ENCODE results near the gene IL34. TPM values are rescaled to one million over a fixed set of nuclear protein-coding genes. Genes with fewer than 3 reads are reported as not detected.

The IL34 gene
- under 1 TPM in 1 of 2 experiments, not detected in 1; 0.22 TPM for total RNA-seq

- H3K27me3 Mint-ChIP-seq: no peaks in the 10 kb centered on the region
- DNase-seq: no peak
- H3K9me3 Mint-ChIP-seq: no peaks in the 10 kb centered on the region
- no peaks in the 10 kb centered on the region for H3K36me3 Mint-ChIP-seq
- H3K4me1 Mint-ChIP-seq: no peaks in the 10 kb centered on the region
- H3K4me3 Mint-ChIP-seq: no peak within 1 kb of the TSS
- no peak within 1 kb of the TSS for H3K27ac Mint-ChIP-seq
These were observed at the start of gene IL34 for GRCh38 chr16:70646260-70647241. Gene IL34 (plus strand): TSS chr16:70646559. CDS start chr16:70646948, 389 bp downstream.

GRCh38 chr16:70597135-70597835 lies 49.1 kb upstream of the IL34 start:
- no peak for DNase-seq
- Mint-ChIP-seq H3K4me1 (no peaks in the 10 kb centered on the region), H3K4me3 (no peak overlapping the region), H3K27me3 (no peaks in the 10 kb centered on the region), H3K9me3 (no peaks in the 10 kb centered on the region), H3K36me3 (no peaks in the 10 kb centered on the region), H3K27ac (no peak overlapping the region)

- DNase-seq: no peak
- H3K4me3 Mint-ChIP-seq: no peak overlapping the region
- no peaks in the 10 kb centered on the region for H3K36me3 Mint-ChIP-seq
- no peaks in the 10 kb centered on the region for H3K9me3 Mint-ChIP-seq
- H3K4me1 Mint-ChIP-seq: no peaks in the 10 kb centered on the region
- H3K27me3 Mint-ChIP-seq: no peaks in the 10 kb centered on the region
- no peak overlapping the region for H3K27ac Mint-ChIP-seq
These were observed 47.3 kb upstream of the IL34 start for GRCh38 chr16:70598937-70599503.

GRCh38 chr16:70600730-70601129 lies 45.6 kb upstream of the IL34 start:
- H3K27ac Mint-ChIP-seq: no peak overlapping the region
- H3K4me3 Mint-ChIP-seq: no peak overlapping the region
- no peaks in the 10 kb centered on the region for H3K27me3 Mint-ChIP-seq
- no peak for DNase-seq
- no peaks in the 10 kb centered on the region for H3K9me3 Mint-ChIP-seq
- H3K4me1 Mint-ChIP-seq: no peaks in the 10 kb centered on the region
- no peaks in the 10 kb centered on the region for H3K36me3 Mint-ChIP-seq

GRCh38 chr16:70601576-70602575 lies 44.5 kb upstream of the IL34 start:
- Mint-ChIP-seq H3K27me3 (no peaks in the 10 kb centered on the region), H3K27ac (no peak overlapping the region), H3K4me3 (no peak overlapping the region), H3K9me3 (no peaks in the 10 kb centered on the region), H3K36me3 (no peaks in the 10 kb centered on the region), H3K4me1 (no peaks in the 10 kb centered on the region)
- DNase-seq: no peak

- no peak for DNase-seq
These were observed 43.5 kb upstream of the IL34 start for GRCh38 chr16:70602831-70603230.

GRCh38 chr16:70604407-70605282 lies 41.7 kb upstream of the IL34 start:
- no peaks in the 10 kb centered on the region for H3K36me3 Mint-ChIP-seq
- no peak for DNase-seq
- H3K27ac Mint-ChIP-seq: no peak overlapping the region
- H3K27me3 Mint-ChIP-seq: no peaks in the 10 kb centered on the region
- H3K9me3 Mint-ChIP-seq: no peaks in the 10 kb centered on the region
- H3K4me3 Mint-ChIP-seq: no peak overlapping the region
- H3K4me1 Mint-ChIP-seq: no peaks in the 10 kb centered on the region

More at GRCh38 chr16:70602831-70603230, 43.5 kb upstream of the IL34 start:
- H3K27me3 Mint-ChIP-seq: no peaks in the 10 kb centered on the region
- no peak overlapping the region for H3K4me3 Mint-ChIP-seq
- no peaks in the 10 kb centered on the region for H3K36me3 Mint-ChIP-seq
- no peaks in the 10 kb centered on the region for H3K9me3 Mint-ChIP-seq
- no peak overlapping the region for H3K27ac Mint-ChIP-seq
- no peaks in the 10 kb centered on the region for H3K4me1 Mint-ChIP-seq

- no peak overlapping the region for H3K27ac Mint-ChIP-seq
- no peaks in the 10 kb centered on the region for H3K9me3 Mint-ChIP-seq
- H3K27me3 Mint-ChIP-seq: no peaks in the 10 kb centered on the region
- H3K4me1 Mint-ChIP-seq: no peaks in the 10 kb centered on the region
- DNase-seq: no peak
- H3K36me3 Mint-ChIP-seq: no peaks in the 10 kb centered on the region
- H3K4me3 Mint-ChIP-seq: no peak overlapping the region
These were observed 41.1 kb upstream of the IL34 start for GRCh38 chr16:70605283-70605657.

- Mint-ChIP-seq H3K36me3 (no peaks in the 10 kb centered on the region), H3K4me3 (no peak overlapping the region), H3K27me3 (no peaks in the 10 kb centered on the region), H3K9me3 (no peaks in the 10 kb centered on the region), H3K4me1 (no peaks in the 10 kb centered on the region), H3K27ac (no peak overlapping the region)
- DNase-seq: no peak
These were observed 37.8 kb upstream of the IL34 start for GRCh38 chr16:70608521-70608920.

GRCh38 chr16:70610273-70611223 lies 35.8 kb upstream of the IL34 start:
- Mint-ChIP-seq H3K27ac (no peak overlapping the region), H3K36me3 (no peaks in the 10 kb centered on the region)

GRCh38 chr16:70611224-70611598 lies 35.1 kb upstream of the IL34 start:
- H3K4me3 Mint-ChIP-seq: no peak overlapping the region
- no peak for DNase-seq
- H3K36me3 Mint-ChIP-seq: no peaks in the 10 kb centered on the region
- no peaks in the 10 kb centered on the region for H3K4me1 Mint-ChIP-seq
- H3K27ac Mint-ChIP-seq: no peak overlapping the region
- H3K9me3 Mint-ChIP-seq: no peaks in the 10 kb centered on the region
- H3K27me3 Mint-ChIP-seq: no peaks in the 10 kb centered on the region

More at GRCh38 chr16:70610273-70611223, 35.8 kb upstream of the IL34 start:
- no peaks in the 10 kb centered on the region for H3K4me1 Mint-ChIP-seq
- H3K9me3 Mint-ChIP-seq: no peaks in the 10 kb centered on the region
- no peaks in the 10 kb centered on the region for H3K27me3 Mint-ChIP-seq
- DNase-seq: no peak
- no peak overlapping the region for H3K4me3 Mint-ChIP-seq

GRCh38 chr16:70611785-70612303 lies 34.5 kb upstream of the IL34 start:
- Mint-ChIP-seq H3K4me3 (no peak overlapping the region), H3K9me3 (no peaks in the 10 kb centered on the region), H3K4me1 (no peaks in the 10 kb centered on the region), H3K27ac (no peak overlapping the region), H3K27me3 (no peaks in the 10 kb centered on the region), H3K36me3 (no peaks in the 10 kb centered on the region)
- no peak for DNase-seq

GRCh38 chr16:70612931-70613330 lies 33.4 kb upstream of the IL34 start:
- no peak overlapping the region for H3K4me3 Mint-ChIP-seq
- no peak overlapping the region for H3K27ac Mint-ChIP-seq
- no peak for DNase-seq
- H3K4me1 Mint-ChIP-seq: no peaks in the 10 kb centered on the region
- no peaks in the 10 kb centered on the region for H3K27me3 Mint-ChIP-seq
- H3K9me3 Mint-ChIP-seq: no peaks in the 10 kb centered on the region
- no peaks in the 10 kb centered on the region for H3K36me3 Mint-ChIP-seq
